ENCODE results near the gene MTNR1A. TPM values are rescaled to one million over a fixed set of nuclear protein-coding genes. Genes with fewer than 3 reads are reported as not detected.
"Not testable (repeated sequence)": the region's sequence is repeated elsewhere in the genome, so short reads cannot be mapped to it uniquely, and the experiment has no call there.

Gene MTNR1A
- total RNA-seq, 1 donor from 2014 or later, result not detected

DNA sequence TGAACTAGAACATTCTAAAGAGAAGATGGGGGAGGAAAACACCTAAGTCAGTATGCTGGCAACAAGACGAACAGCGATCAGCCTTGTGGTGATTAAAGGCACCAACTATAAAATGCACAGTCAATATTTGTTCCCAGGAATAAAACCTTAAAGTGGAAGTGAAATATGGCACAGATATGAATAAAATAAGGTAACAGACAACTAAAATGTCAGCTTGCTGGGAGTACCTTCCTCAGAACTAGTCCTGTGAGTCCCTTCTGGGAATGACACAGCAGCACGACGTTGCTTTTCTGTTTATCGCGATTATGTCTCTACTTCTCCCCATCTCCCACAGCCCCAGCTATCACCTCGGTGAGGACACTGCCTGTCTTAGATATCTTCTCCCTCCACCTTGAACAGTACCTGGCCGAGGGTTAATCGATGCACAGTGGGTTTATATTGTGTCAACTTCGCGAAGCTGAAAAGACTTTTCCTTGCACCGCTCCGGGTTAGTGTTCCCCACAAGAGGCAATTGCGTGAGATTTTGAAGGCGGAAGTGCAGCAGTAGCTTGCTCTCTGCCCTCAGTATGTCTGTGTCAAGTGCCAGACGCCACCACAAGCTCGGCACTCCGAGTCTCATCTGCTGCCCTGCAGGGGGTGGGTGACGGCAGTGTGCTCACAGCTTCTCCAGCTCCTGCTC is 17.4 kb downstream of the MTNR1A start:
- Histone ChIP-seq H3K27me3 (ENCODE audit: low read depth) (peaks cover 5% of the 10 kb centered on the region), H3K36me3 (no peaks in the 10 kb centered on the region), H3K27ac (replicated peaks) (no peak overlapping the region), H3K4me1 (no peaks in the 10 kb centered on the region), H3K4me3 (no peak overlapping the region), H3K9me3 (replicated peaks) (peaks cover 8% of the 10 kb centered on the region)
- TF ChIP-seq, protein P1, sequence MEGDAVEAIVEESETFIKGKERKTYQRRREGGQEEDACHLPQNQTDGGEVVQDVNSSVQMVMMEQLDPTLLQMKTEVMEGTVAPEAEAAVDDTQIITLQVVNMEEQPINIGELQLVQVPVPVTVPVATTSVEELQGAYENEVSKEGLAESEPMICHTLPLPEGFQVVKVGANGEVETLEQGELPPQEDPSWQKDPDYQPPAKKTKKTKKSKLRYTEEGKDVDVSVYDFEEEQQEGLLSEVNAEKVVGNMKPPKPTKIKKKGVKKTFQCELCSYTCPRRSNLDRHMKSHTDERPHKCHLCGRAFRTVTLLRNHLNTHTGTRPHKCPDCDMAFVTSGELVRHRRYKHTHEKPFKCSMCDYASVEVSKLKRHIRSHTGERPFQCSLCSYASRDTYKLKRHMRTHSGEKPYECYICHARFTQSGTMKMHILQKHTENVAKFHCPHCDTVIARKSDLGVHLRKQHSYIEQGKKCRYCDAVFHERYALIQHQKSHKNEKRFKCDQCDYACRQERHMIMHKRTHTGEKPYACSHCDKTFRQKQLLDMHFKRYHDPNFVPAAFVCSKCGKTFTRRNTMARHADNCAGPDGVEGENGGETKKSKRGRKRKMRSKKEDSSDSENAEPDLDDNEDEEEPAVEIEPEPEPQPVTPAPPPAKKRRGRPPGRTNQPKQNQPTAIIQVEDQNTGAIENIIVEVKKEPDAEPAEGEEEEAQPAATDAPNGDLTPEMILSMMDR (IDR thresholded peaks at IDR 0.05; ENCODE audit: borderline replicate concordance), result no peak
- no peak for DNase-seq
- intact Hi-C loops (cut with micrococcal nuclease), result no loop called here

DNA sequence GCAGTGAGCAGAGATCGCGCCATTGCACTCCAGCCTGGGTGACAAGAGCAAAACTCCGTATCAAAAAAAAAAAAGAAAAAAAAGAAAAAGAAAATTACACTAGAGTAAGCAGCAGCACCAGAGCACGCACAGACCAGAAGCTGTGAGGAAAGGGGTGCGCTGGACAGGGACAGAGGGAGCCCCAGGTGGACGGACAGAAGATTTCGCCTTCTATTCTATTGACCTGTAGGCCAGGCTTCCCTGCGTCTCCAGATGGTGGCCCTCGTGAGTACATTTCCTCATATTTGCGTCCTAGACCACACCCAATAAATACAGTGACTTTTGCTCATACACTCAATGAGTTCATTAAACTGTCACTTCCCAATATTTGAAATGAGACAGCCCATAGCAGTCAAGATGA is 19.1 kb downstream of the MTNR1A start:
- Histone ChIP-seq H3K4me1 (no peaks in the 10 kb centered on the region), H3K9me3 (replicated peaks) (peaks cover 7% of the 10 kb centered on the region), H3K27me3 (ENCODE audit: low read depth) (peaks cover 5% of the 10 kb centered on the region), H3K27ac (replicated peaks) (no peak overlapping the region), H3K36me3 (no peaks in the 10 kb centered on the region), H3K4me3 (no peak overlapping the region)
- TF ChIP-seq, protein P1 (IDR thresholded peaks at IDR 0.05; ENCODE audit: borderline replicate concordance), result no peak
- no peak for DNase-seq
- intact Hi-C loops (cut with micrococcal nuclease), result no loop called here

DNA sequence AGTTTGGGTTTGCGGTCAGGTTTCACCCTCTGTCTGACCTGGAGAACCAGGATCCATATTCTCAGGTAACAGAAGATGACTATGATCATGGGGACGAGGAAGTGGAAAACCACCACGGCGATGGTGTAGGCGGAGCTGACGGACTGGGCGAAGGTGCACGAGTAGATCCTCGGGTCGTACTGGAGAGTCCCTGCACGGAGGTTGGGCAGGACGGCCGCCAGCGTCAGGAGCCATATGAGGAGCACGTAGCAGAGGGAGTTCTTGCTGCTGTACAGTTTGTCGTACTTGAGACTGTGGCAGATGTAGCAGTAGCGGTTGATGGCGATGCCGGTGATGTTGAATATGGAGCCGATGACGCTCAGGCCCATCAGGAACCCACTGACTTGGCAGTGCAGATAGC is 21.3 kb downstream of the MTNR1A start:
- H3K27me3 ChIP-seq (ENCODE audit: low read depth), result peaks cover 15% of the 10 kb centered on the region
- H3K4me3 ChIP-seq, result no peak overlapping the region
- no peak for DNase-seq
- TF ChIP-seq, protein P1 (IDR thresholded peaks at IDR 0.05; ENCODE audit: borderline replicate concordance), result no peak
- H3K27ac ChIP-seq (replicated peaks), result no peak overlapping the region
- H3K4me1 ChIP-seq, result no peaks in the 10 kb centered on the region
- no peaks in the 10 kb centered on the region for H3K9me3 ChIP-seq (replicated peaks)
- no peaks in the 10 kb centered on the region for H3K36me3 ChIP-seq
- intact Hi-C loops (cut with micrococcal nuclease), result no loop called here

DNA sequence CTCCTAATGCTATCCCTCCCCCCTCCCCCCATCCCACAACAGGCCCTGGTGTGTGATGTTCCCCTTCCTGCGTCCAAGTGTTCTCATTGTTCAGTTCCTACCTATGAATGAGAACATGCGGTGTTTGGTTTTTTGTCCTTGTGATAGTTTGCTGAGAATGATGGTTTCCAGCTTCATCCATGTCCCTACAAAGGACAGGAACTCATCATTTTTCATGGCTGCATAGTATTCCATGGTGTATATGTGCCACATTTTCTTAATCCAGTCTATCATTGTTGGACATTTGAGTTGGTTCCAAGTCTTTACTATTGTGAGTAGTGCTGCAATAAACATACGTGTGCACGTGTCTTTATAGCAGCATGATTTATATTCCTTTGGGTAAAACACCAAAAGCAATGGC is 31.4 kb downstream of the MTNR1A start:
- intact Hi-C loops (cut with micrococcal nuclease); H3K27me3 ChIP-seq (ENCODE audit: low read depth); H3K9me3 ChIP-seq (replicated peaks); H3K36me3 ChIP-seq; H3K4me1 ChIP-seq; DNase-seq; H3K4me3 ChIP-seq; H3K27ac ChIP-seq (replicated peaks): not testable (repeated sequence)

DNA sequence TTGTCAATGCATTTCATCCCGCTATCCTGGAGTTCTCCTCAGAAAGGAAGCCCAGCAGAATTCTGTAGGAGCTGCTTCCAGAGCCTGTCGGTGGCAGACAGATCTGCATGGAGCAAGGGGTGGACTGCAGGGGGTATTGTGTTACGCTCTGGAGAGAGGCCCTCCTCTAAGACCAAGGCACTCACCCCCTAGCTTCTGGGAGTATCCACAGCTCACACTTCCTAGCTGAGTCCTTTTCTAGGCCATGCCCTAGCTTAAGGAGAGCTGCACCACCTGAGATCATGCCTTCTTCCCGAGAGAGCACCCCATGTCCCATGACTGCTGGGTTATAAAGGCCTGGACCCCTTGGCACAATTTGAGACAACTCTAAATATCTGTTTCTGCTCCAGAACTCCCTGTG is 39.1 kb downstream of the MTNR1A start:
- intact Hi-C loops (cut with micrococcal nuclease), result no loop called here
- no peak overlapping the region for H3K27ac ChIP-seq (replicated peaks)

More for the DNA sequence above, 39.1 kb downstream of the MTNR1A start:
- Histone ChIP-seq H3K4me3 (no peak overlapping the region), H3K4me1 (no peaks in the 10 kb centered on the region), H3K9me3 (replicated peaks) (peaks cover 3% of the 10 kb centered on the region), H3K27me3 (ENCODE audit: low read depth) (no peaks in the 10 kb centered on the region), H3K36me3 (no peaks in the 10 kb centered on the region)
- TF ChIP-seq, protein P1 (IDR thresholded peaks at IDR 0.05; ENCODE audit: borderline replicate concordance), result no peak
- DNase-seq, result no peak

Data from left ventricle myocardium inferior (tissue), 1 donor.